Ishikawa (cell line): ENCODE measurements around the gene CDK6.

Experiments used
- CEBPB ChIP-seq: IDR thresholded peaks from 2 replicates; pipeline ENCODE4 v1.6.1; 2012
- CREB1 ChIP-seq: IDR thresholded peaks from 2 replicates; pipeline ENCODE4 v1.6.1; 2012; ENCODE audit warnings: low read depth
- EGR1 ChIP-seq: IDR thresholded peaks from 2 replicates; pipeline ENCODE4 v1.6.1; 2012
- EP300 ChIP-seq: IDR thresholded peaks from 2 replicates; pipeline ENCODE4 v1.6.1; 2012; ENCODE audit warnings: borderline replicate concordance
- FOXM1 ChIP-seq: IDR thresholded peaks from 2 replicates; pipeline ENCODE4 v1.6.1; 2012; ENCODE audit warnings: low read depth, borderline replicate concordance
- NFIC ChIP-seq: IDR thresholded peaks from 2 replicates; pipeline ENCODE4 v1.6.1; 2012
- RAD21 ChIP-seq: IDR thresholded peaks from 2 replicates; pipeline ENCODE4 v1.6.1; 2012; ENCODE audit warnings: low read depth
- TAF1 ChIP-seq: IDR thresholded peaks from 2 replicates; pipeline ENCODE4 v1.6.1; 2012; ENCODE audit warnings: low read depth, mild to moderate bottlenecking
- TCF12 ChIP-seq: IDR thresholded peaks from 2 replicates; pipeline ENCODE4 v1.6.1; 2012; ENCODE audit warnings: low read depth
- TEAD4 ChIP-seq: IDR thresholded peaks from 2 replicates; pipeline ENCODE4 v1.6.1; 2012
- USF1 ChIP-seq: IDR thresholded peaks from 2 replicates; pipeline ENCODE4 v1.6.1; 2012
- YY1 ChIP-seq: IDR thresholded peaks from 2 replicates; pipeline ENCODE4 v1.6.1; 2012; ENCODE audit warnings: low read depth
- ZBTB7A ChIP-seq: IDR thresholded peaks from 2 replicates; pipeline ENCODE4 v1.6.1; 2012; ENCODE audit warnings: low read depth
- TF ChIP-seq, protein P1 (sequence below): IDR thresholded peaks from 2 replicates; pipeline ENCODE4 v1.6.1; 2012
- TF ChIP-seq, protein P2 (sequence below): IDR thresholded peaks from 2 replicates; pipeline ENCODE4 v1.6.1; 2012; ENCODE audit warnings: low read depth, mild to moderate bottlenecking

The CDK6 gene

DNA sequence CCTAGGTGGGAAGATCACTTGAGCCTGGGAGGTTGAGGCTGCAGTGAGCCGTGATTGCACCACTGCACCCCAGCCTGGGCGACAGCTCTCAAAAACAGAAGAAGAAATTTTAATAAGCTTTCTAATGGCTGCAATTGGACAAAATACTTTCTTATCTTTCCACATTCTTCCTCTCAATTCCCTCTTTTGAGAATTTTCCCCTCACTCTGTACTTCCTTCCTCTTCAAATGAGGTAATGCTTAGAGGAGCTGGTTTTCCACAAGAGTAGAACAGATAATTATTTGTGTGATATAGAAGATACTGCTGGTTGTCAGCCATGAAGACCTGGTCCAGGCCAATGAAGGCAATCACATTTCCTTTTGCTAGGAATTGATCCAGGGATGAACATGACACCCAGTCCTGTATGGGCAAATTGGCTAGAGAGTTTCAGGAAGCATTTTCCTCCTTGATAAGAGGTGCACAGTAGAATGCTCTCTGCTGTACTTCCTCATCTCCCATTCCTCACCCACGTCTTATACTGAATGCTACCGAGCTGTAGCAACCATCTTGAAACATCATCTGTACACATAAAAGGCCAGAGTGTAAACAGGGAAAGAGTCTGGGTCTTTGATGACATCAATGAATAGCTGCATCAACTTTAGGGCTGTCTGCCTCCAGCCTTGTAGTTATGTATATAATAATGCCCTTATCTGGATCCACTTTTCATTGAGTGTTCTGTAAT is 103.9 kb downstream of the CDK6 start:
- TF ChIP-seq EGR1 (no peak), TAF1 (no peak), NFIC (no peak), TCF12 (no peak), CEBPB (no peak), USF1 (no peak), ZBTB7A (no peak), TEAD4 (no peak), EP300 (no peak), FOXM1 (no peak), YY1 (no peak), CREB1 (no peak), RAD21 (no peak)
- TF ChIP-seq, protein P1, sequence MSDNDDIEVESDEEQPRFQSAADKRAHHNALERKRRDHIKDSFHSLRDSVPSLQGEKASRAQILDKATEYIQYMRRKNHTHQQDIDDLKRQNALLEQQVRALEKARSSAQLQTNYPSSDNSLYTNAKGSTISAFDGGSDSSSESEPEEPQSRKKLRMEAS = no peak
- TF ChIP-seq, protein P2, sequence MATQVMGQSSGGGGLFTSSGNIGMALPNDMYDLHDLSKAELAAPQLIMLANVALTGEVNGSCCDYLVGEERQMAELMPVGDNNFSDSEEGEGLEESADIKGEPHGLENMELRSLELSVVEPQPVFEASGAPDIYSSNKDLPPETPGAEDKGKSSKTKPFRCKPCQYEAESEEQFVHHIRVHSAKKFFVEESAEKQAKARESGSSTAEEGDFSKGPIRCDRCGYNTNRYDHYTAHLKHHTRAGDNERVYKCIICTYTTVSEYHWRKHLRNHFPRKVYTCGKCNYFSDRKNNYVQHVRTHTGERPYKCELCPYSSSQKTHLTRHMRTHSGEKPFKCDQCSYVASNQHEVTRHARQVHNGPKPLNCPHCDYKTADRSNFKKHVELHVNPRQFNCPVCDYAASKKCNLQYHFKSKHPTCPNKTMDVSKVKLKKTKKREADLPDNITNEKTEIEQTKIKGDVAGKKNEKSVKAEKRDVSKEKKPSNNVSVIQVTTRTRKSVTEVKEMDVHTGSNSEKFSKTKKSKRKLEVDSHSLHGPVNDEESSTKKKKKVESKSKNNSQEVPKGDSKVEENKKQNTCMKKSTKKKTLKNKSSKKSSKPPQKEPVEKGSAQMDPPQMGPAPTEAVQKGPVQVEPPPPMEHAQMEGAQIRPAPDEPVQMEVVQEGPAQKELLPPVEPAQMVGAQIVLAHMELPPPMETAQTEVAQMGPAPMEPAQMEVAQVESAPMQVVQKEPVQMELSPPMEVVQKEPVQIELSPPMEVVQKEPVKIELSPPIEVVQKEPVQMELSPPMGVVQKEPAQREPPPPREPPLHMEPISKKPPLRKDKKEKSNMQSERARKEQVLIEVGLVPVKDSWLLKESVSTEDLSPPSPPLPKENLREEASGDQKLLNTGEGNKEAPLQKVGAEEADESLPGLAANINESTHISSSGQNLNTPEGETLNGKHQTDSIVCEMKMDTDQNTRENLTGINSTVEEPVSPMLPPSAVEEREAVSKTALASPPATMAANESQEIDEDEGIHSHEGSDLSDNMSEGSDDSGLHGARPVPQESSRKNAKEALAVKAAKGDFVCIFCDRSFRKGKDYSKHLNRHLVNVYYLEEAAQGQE = no peak

DNA sequence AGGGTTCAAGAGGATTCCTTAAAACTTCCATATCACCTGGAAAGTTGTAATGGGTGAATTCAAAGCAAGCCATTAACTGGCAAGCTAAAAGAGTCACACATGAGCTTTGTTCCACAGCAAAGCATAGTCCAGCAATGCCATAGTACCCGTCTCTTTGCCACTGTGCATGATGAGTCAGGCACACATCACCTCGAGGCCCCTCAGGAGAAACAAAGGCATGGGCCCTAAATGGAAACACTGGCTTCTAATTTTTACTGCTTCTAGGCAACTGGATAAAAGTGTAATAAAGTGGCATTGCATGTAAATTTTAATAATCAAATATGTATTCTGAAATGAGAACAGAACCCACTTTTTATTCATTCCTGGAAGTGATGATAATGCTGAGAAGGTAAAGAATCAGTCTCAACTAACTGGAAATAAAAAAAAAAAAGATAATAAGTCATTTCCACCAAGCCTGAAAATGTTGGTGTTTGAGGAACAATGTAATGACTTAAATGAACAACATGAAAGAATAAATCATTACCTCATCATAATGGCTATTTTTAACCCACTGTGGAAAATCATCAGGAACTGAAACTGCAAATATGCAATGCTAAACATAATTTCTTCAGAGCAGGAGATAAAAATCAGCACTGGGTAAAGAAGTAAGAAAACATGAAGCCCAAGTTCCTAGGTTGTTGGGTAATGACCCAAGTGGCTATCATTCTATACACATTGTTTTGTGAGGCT is 104.9 kb downstream of the CDK6 start:
- TF ChIP-seq, protein P1 = no peak
- TF ChIP-seq RAD21 = no peak
- TF ChIP-seq USF1 = no peak
- no peak for TF ChIP-seq EGR1
- no peak for TF ChIP-seq CREB1

DNA sequence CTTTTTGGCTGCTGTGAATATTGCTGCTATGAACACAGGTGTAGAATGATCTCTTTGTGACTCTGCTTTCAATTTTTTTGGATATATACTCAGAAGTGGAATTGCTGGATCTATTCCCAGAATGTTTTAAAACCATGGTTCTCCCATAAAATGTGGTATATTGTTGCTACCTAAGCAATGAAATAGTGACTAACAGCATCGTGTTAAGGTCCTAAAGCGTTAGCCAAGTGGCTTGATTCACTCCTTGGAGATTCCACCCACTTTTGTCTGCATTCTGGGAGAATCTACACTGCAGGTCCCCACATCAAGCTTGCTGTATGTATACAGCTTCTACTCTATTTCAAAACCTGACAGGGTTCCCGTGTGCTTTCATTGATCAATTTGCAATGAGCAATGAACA is 105.6 kb downstream of the CDK6 start:
- TF ChIP-seq CREB1 (no peak), TCF12 (no peak), CEBPB (no peak), ZBTB7A (no peak), RAD21 (no peak), TEAD4 (no peak)

GRCh38 chr7:92729751-92730150 is 106.6 kb downstream of the CDK6 start:
- TF ChIP-seq TCF12 (no peak), TAF1 (no peak), RAD21 (no peak)
- TF ChIP-seq, protein P2 = no peak

- no peak for TF ChIP-seq ZBTB7A
Observed at GRCh38 chr7:92729172-92729571, 107.2 kb downstream of the CDK6 start.

- TF ChIP-seq ZBTB7A (no peak), YY1 (no peak), CEBPB (no peak), CREB1 (no peak), FOXM1 (no peak), USF1 (no peak), EP300 (no peak), RAD21 (no peak), TCF12 (no peak)
- TF ChIP-seq, protein P2 = no peak
- TF ChIP-seq, protein P1 = no peak
Observed at GRCh38 chr7:92727755-92728154, 108.6 kb downstream of the CDK6 start.
